Measurements from ENCODE around the gene ATP6V1B1. TPM values are rescaled to one million over a fixed set of nuclear protein-coding genes. Genes with fewer than 3 reads are reported as not detected.

The ATP6V1B1 gene
- total RNA-seq, 4 donors from 2014 or later, result not detected

DNA sequence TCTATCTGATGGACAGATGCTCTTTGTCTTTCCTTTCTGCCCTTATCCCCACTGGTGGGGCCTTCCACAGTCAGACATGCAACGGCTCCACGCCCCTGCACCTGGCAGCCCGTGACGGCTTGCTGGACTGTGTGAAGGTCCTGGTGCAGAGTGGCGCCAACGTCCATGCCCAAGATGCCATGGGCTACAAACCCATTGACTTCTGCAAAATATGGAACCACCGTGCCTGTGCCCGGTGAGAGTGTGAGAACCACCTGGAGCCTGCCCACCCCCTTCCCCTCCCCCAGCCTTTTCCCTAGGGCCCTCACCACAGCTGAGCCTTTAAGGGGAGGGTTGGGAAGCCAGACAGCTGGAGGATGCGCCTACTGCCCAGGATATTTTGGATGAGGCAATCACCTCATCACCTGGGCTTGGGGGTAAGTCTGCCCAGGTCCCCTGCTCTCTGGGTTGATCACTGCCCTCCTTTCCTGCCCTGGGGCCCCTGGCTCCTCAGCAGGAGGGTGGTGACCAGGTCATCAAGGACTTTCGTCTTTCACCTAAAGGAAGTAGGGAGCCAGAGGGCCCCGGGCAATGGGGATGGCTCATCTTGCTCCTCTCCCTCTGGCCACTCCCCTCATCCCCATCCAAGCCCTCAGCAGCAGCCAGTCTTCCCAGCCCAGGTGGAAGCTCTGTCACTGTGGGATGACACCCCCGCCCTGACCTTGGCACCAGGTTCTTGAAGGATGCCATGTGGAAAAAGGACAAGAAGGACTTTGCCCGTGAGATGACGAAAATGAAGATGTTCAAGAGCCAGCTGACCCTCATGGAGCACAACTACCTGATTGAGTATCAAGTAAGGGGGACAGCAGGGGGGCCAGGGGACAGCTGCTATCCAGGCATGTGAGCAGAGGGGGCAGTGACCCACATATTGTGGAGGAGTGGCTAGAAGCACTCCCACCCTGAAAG is 46.4 kb downstream of the ATP6V1B1 start:
- DNase-seq, result no peak
- TF ChIP-seq POLR2A (IDR thresholded peaks at IDR 0.05) (no peak), CTCF (IDR thresholded peaks at IDR 0.05) (no peak)
- Histone ChIP-seq H3K4me1 (peaks cover 0 to 12% of the 10 kb centered on the region in 2 donors), H3K4me3 (replicated peaks in 1 of 3) (no peak overlapping the region), H3K27ac (no peak overlapping the region), H3K27me3 (no peaks in the 10 kb centered on the region), H3K9me3 (no peaks in the 10 kb centered on the region), H3K36me3 (no peaks in the 10 kb centered on the region)
- 90 to 92% methylated on average over 13 to 14 of the region's 14 CpGs for WGBS, 2 donors
- intact Hi-C loops (cut with DNase I), result no loop called here

DNA sequence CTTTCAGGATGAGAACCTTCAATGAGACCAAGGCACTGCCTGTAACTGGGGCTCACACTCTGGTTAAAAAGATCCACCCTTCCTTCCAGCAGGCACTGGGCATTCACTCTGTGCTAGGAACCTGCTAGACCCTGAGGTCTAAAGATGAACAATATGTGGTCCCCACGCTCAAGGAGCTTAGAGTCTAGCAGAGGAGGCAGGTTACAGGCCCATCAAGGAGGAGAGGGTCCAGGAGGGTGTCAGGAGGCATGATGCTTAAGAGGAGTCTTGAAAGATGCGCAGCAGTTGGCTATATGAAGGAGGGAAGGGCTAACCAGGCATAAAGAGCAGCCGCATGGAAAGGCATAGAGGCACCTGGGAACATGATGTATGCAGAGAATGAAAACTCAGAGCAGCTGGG is 47.3 kb downstream of the ATP6V1B1 start:
- intact Hi-C loops (cut with DNase I), result no loop called here
- Histone ChIP-seq H3K27me3 (no peaks in the 10 kb centered on the region), H3K4me3 (replicated peaks in 1 of 3) (no peak overlapping the region), H3K9me3 (no peaks in the 10 kb centered on the region), H3K27ac (no peak overlapping the region), H3K36me3 (peaks cover under 1 to 5% of the 10 kb centered on the region in 2 donors), H3K4me1 (peaks cover 3 to 12% of the 10 kb centered on the region in 2 donors)
- 94 to 100% methylated on average over 3 of the region's 3 CpGs for WGBS, 2 donors
- TF ChIP-seq CTCF (IDR thresholded peaks at IDR 0.05), result no peak
- TF ChIP-seq POLR2A (IDR thresholded peaks at IDR 0.05), result no peak
- DNase-seq, result no peak

GRCh38 chr2:70983506-70984227 is 48.0 kb downstream of the ATP6V1B1 start:
- TF ChIP-seq POLR2A (IDR thresholded peaks at IDR 0.05) (no peak), CTCF (IDR thresholded peaks at IDR 0.05) (no peak)
- 92 to 96% methylated on average over 8 of the region's 8 CpGs for WGBS, 2 donors
- Histone ChIP-seq H3K27ac (no peak overlapping the region), H3K36me3 (peaks cover 7 to 12% of the 10 kb centered on the region in 2 donors), H3K4me3 (replicated peaks in 1 of 3) (no peak overlapping the region), H3K27me3 (no peaks in the 10 kb centered on the region), H3K9me3 (no peaks in the 10 kb centered on the region), H3K4me1 (peaks cover 8 to 12% of the 10 kb centered on the region in 2 donors)
- intact Hi-C loops (cut with DNase I), result no loop called here
- no peak for DNase-seq

- H3K4me1 ChIP-seq, result peaks cover 8 to 12% of the 10 kb centered on the region in 2 donors
- H3K27me3 ChIP-seq, result no peaks in the 10 kb centered on the region
- intact Hi-C loops (cut with DNase I), result no loop called here
- peaks cover 12 to 14% of the 10 kb centered on the region in 2 donors for H3K36me3 ChIP-seq
- DNase-seq, result no peak
- TF ChIP-seq POLR2A (IDR thresholded peaks at IDR 0.05) (no peak), CTCF (IDR thresholded peaks at IDR 0.05) (no peak)
- H3K27ac ChIP-seq, result no peak overlapping the region
- no peaks in the 10 kb centered on the region for H3K9me3 ChIP-seq
- no peak overlapping the region for H3K4me3 ChIP-seq (replicated peaks in 1 of 3)
- WGBS, 2 donors, result 87 to 89% methylated on average over 3 of the region's 3 CpGs
Observed at GRCh38 chr2:70984228-70984575, 48.5 kb downstream of the ATP6V1B1 start.
